Measurements from ENCODE around the gene RNF111. TPM values are rescaled to one million over a fixed set of nuclear protein-coding genes. Genes with fewer than 3 reads are reported as not detected.

Gene RNF111
- polyA plus RNA-seq, 1 donor (not counting 4 experiments of a cell fraction or from before 2014, with no cell fraction given) = 27.4 TPM

GRCh38 chr15:59053482-59053881, 66.0 kb downstream of the RNF111 start:
- Histone ChIP-seq H3K4me2 (ENCODE audit: control insufficient read depth, extremely low read depth, insufficient read depth, low read depth, low read length) (no peak overlapping the region), H3K27ac (ENCODE audit: control insufficient read depth, insufficient read depth, low read length) (no peak overlapping the region), H4K20me1 (ENCODE audit: control insufficient read depth, extremely low read depth, insufficient read depth, low read length) (no peaks in the 10 kb centered on the region), H2AFZ (ENCODE audit: control insufficient read depth, low read length) (no peak overlapping the region), H3K27me3 (ENCODE audit: control insufficient read depth, extremely low read depth, insufficient read depth, low read length) (no peaks in the 10 kb centered on the region), H3K4me1 (ENCODE audit: control insufficient read depth, extremely low read depth, insufficient read depth, low read length) (no peaks in the 10 kb centered on the region), H3K9me3 (ENCODE audit: control insufficient read depth, low read depth, low read length) (no peaks in the 10 kb centered on the region), H3K9me1 (ENCODE audit: control insufficient read depth, extremely low read depth, insufficient read depth, low read length) (no peaks in the 10 kb centered on the region), H3K9ac (ENCODE audit: control insufficient read depth, extremely low read depth, insufficient read depth, low read length) (no peak overlapping the region), H3K36me3 (ENCODE audit: control insufficient read depth in 2 of 2, extremely low read depth in 1 of 2, insufficient read depth in 2 of 2, low read length in 2 of 2) (peaks cover 3 to 7% of the 10 kb centered on the region in 2 experiments), H3K79me2 (ENCODE audit: control insufficient read depth, insufficient read depth, low read length) (peaks cover 6% of the 10 kb centered on the region), H3K4me3 (ENCODE audit: control insufficient read depth in 2 of 3, extremely low read depth in 1 of 3, insufficient read depth in 2 of 3, low read depth in 1 of 3, low read length in 3 of 3) (no peak overlapping the region)
- dilution Hi-C loops (cut with MboI; ENCODE audit: extremely low pct_ligation_motif_present, low sequenced_read_pairs) = no loop called here
- no peak for TF ChIP-seq EZH2 (IDR thresholded peaks at IDR 0.05; ENCODE audit: low read length)
- DNase-seq (ENCODE audit: low read depth, low spot score) = no peak
- FAIRE-seq = no peak

DNA sequence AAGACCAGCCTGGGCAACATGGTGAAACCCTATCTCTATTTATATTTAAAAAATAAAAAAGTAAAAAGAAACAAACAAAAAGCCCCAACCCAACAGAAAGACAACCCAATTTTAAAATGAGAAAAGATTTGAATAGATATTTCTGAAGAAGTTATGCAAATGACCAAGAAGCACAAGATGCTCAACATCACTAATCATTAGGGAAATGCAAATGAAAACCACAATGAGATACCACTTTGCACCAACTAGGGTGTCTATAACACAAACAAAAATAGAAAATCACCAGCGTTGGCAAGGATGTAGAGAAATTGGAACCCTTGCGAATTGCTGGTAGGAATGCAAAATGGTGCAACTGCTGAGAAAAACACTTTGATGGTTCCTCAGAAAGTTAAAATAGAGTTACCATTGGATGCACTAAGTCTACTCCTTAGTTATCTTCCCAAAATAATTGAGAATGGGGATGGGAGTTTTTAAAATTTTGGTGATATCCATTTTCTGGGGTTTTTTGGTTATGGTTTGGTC, 71.7 kb downstream of the RNF111 start:
- Histone ChIP-seq H3K4me1 (ENCODE audit: control insufficient read depth, extremely low read depth, insufficient read depth, low read length) (no peaks in the 10 kb centered on the region), H3K79me2 (ENCODE audit: control insufficient read depth, insufficient read depth, low read length) (no peaks in the 10 kb centered on the region), H3K27ac (ENCODE audit: control insufficient read depth, insufficient read depth, low read length) (no peak overlapping the region), H3K4me2 (ENCODE audit: control insufficient read depth, extremely low read depth, insufficient read depth, low read depth, low read length) (no peak overlapping the region), H4K20me1 (ENCODE audit: control insufficient read depth, extremely low read depth, insufficient read depth, low read length) (no peaks in the 10 kb centered on the region), H2AFZ (ENCODE audit: control insufficient read depth, low read length) (no peak overlapping the region), H3K27me3 (ENCODE audit: control insufficient read depth, extremely low read depth, insufficient read depth, low read length) (no peaks in the 10 kb centered on the region), H3K9me1 (ENCODE audit: control insufficient read depth, extremely low read depth, insufficient read depth, low read length) (no peaks in the 10 kb centered on the region), H3K9ac (ENCODE audit: control insufficient read depth, extremely low read depth, insufficient read depth, low read length) (no peak overlapping the region), H3K4me3 (ENCODE audit: control insufficient read depth in 2 of 3, extremely low read depth in 1 of 3, insufficient read depth in 2 of 3, low read depth in 1 of 3, low read length in 3 of 3) (no peak overlapping the region), H3K36me3 (ENCODE audit: control insufficient read depth in 2 of 2, extremely low read depth in 1 of 2, insufficient read depth in 2 of 2, low read length in 2 of 2) (peaks cover 14 to 24% of the 10 kb centered on the region in 2 experiments), H3K9me3 (ENCODE audit: control insufficient read depth, low read depth, low read length) (no peaks in the 10 kb centered on the region)
- DNase-seq (ENCODE audit: low read depth, low spot score) (no peak), FAIRE-seq (no peak)
- TF ChIP-seq, protein P1, sequence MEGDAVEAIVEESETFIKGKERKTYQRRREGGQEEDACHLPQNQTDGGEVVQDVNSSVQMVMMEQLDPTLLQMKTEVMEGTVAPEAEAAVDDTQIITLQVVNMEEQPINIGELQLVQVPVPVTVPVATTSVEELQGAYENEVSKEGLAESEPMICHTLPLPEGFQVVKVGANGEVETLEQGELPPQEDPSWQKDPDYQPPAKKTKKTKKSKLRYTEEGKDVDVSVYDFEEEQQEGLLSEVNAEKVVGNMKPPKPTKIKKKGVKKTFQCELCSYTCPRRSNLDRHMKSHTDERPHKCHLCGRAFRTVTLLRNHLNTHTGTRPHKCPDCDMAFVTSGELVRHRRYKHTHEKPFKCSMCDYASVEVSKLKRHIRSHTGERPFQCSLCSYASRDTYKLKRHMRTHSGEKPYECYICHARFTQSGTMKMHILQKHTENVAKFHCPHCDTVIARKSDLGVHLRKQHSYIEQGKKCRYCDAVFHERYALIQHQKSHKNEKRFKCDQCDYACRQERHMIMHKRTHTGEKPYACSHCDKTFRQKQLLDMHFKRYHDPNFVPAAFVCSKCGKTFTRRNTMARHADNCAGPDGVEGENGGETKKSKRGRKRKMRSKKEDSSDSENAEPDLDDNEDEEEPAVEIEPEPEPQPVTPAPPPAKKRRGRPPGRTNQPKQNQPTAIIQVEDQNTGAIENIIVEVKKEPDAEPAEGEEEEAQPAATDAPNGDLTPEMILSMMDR (optimal IDR thresholded peaks at IDR 0.05 in 1 of 3, IDR thresholded peaks at IDR 0.05 in 1 of 3, conservative IDR thresholded peaks at IDR 0.05 in 1 of 3; ENCODE audit: extremely low read depth in 1 of 3, insufficient read depth in 2 of 3, low read length in 3 of 3) = no peak
- TF ChIP-seq EZH2 (IDR thresholded peaks at IDR 0.05; ENCODE audit: low read length) = no peak
- dilution Hi-C loops (cut with MboI; ENCODE audit: extremely low pct_ligation_motif_present, low sequenced_read_pairs) = no loop called here

DNA sequence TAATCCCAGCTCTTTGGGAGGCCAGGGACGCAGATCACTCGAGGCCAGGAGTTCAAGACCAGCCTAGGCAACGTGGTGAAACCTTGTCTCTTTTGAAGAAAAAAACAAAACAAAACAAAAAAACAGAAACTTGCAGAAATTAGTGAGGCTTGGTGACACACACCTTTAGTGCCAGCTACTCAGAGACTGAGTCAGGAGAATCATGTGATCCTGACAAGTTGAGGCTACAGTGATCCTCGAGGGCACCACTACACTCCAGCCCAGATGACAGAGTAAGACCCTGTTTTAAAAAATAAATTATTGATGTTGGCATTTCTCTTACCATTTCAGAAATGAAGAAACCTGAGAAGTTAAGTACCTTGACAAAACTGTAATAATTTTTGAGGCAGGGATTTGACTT, 72.9 kb downstream of the RNF111 start:
- dilution Hi-C loops (cut with MboI; ENCODE audit: extremely low pct_ligation_motif_present, low sequenced_read_pairs) = no loop called here
- no peaks in the 10 kb centered on the region for H3K79me2 ChIP-seq (ENCODE audit: control insufficient read depth, insufficient read depth, low read length)
- H3K36me3 ChIP-seq (ENCODE audit: control insufficient read depth in 2 of 2, extremely low read depth in 1 of 2, insufficient read depth in 2 of 2, low read length in 2 of 2) = peaks cover 14 to 24% of the 10 kb centered on the region in 2 experiments
- H3K27ac ChIP-seq (ENCODE audit: control insufficient read depth, insufficient read depth, low read length) = no peak overlapping the region
- no peaks in the 10 kb centered on the region for H4K20me1 ChIP-seq (ENCODE audit: control insufficient read depth, extremely low read depth, insufficient read depth, low read length)
- DNase-seq (ENCODE audit: low read depth, low spot score) (no peak), FAIRE-seq (no peak)
- no peaks in the 10 kb centered on the region for H3K9me3 ChIP-seq (ENCODE audit: control insufficient read depth, low read depth, low read length)
- H3K9ac ChIP-seq (ENCODE audit: control insufficient read depth, extremely low read depth, insufficient read depth, low read length) = no peak overlapping the region
- no peak for TF ChIP-seq EZH2 (IDR thresholded peaks at IDR 0.05; ENCODE audit: low read length)
- TF ChIP-seq, protein P1 (optimal IDR thresholded peaks at IDR 0.05 in 1 of 3, IDR thresholded peaks at IDR 0.05 in 1 of 3, conservative IDR thresholded peaks at IDR 0.05 in 1 of 3; ENCODE audit: extremely low read depth in 1 of 3, insufficient read depth in 2 of 3, low read length in 3 of 3) = no peak
- no peaks in the 10 kb centered on the region for H3K9me1 ChIP-seq (ENCODE audit: control insufficient read depth, extremely low read depth, insufficient read depth, low read length)
- no peaks in the 10 kb centered on the region for H3K27me3 ChIP-seq (ENCODE audit: control insufficient read depth, extremely low read depth, insufficient read depth, low read length)
- H3K4me1 ChIP-seq (ENCODE audit: control insufficient read depth, extremely low read depth, insufficient read depth, low read length) = no peaks in the 10 kb centered on the region
- H3K4me2 ChIP-seq (ENCODE audit: control insufficient read depth, extremely low read depth, insufficient read depth, low read depth, low read length) = no peak overlapping the region
- no peak overlapping the region for H2AFZ ChIP-seq (ENCODE audit: control insufficient read depth, low read length)
- H3K4me3 ChIP-seq (ENCODE audit: control insufficient read depth in 2 of 3, extremely low read depth in 1 of 3, insufficient read depth in 2 of 3, low read depth in 1 of 3, low read length in 3 of 3) = no peak overlapping the region
